Esophagus squamous epithelium (tissue), 5 donors: ENCODE results near the gene SLC26A4. TPM values are rescaled to one million over a fixed set of nuclear protein-coding genes. Genes with fewer than 3 reads are reported as not detected.

Experiments
- DNase-seq: peaks from one replicate; lab custom pipeline; 2025; lab: John Stamatoyannopoulos, UW
- H3K27ac ChIP-seq, 4 donors: fragments of 200-600 bp; sonication (generic); one replicate each; pipeline ENCODE4 v1.5.1; 2016 to 2019; ENCODE audit warnings: mild to moderate bottlenecking in 1 of 4
- H3K27me3 ChIP-seq, 4 donors: fragments of 200-600 bp; sonication (generic); 1 replicate in 3 of 4; 2 replicates in 1 of 4; pipeline versions ENCODE4 v1.5.1 to v1.6.0; 2017 to 2021; ENCODE audit warnings: antibody characterized with exemption in 1 of 4
- H3K36me3 ChIP-seq, 3 donors: fragments of 200-600 bp; sonication (generic); one replicate each; pipeline ENCODE4 v1.5.1; 2016 to 2019
- H3K4me1 ChIP-seq, 3 donors: fragments of 200-600 bp; sonication (generic); one replicate each; pipeline ENCODE4 v1.5.1; 2017 to 2019
- H3K4me3 ChIP-seq, 4 donors: fragments of 200-600 bp; sonication (generic); 1 replicate in 3 of 4; 2 replicates in 1 of 4; pipeline ENCODE4 v1.5.1; 2016 to 2019; ENCODE audit warnings: mild to moderate bottlenecking in 2 of 4, moderate library complexity in 1 of 4
- H3K9me3 ChIP-seq, 3 donors: fragments of 200-600 bp; sonication (generic); one replicate each; pipeline ENCODE4 v1.5.1; 2016 to 2019
- POLR2A ChIP-seq, 4 donors: fragments of 450-650 bp; IDR thresholded peaks; one replicate each; pipeline ENCODE4 v1.6.1; 2017; ENCODE audit warnings: antibody characterized with exemption in 4 of 4, mild to moderate bottlenecking in 4 of 4, moderate library complexity in 3 of 4
- WGBS, 2 donors: methylation state at CpG; one replicate each; pipeline ENCODE4 v1.1.5; 2018; 5-methylcytosine and 5-hydroxymethylcytosine counted together
- intact Hi-C: fragments of 100-400 bp; cut with DNase I; formaldehyde crosslinking; loops from one replicate; pipeline ENCODE4 v1.15.0; 2022
- total RNA-seq, 4 donors: library from RNA; depleted of rRNA; stranded (reverse); fragments of >200 nt; gene quantifications; one replicate each; pipeline ENCODE4 v1.1.0, GENCODE V29; 2016
- TF ChIP-seq, protein P1 (sequence below), 6 experiments: fragments of 450-650 bp in 4 of 6; fragments of 200-600 bp in 2 of 6; sonication (generic) in 2 of 6; IDR thresholded peaks; one replicate each; pipeline ENCODE4 v1.5.1; 2016 to 2019; ENCODE audit warnings: antibody characterized with exemption in 6 of 6, mild to moderate bottlenecking in 4 of 6, moderate library complexity in 4 of 6
- donor health status: DM: yes; HTN: yes; CAD: no.

Gene SLC26A4
- total RNA-seq, 4 donors from 2014 or later: 0.13 to 1.2 (median 0.19) TPM

DNA sequence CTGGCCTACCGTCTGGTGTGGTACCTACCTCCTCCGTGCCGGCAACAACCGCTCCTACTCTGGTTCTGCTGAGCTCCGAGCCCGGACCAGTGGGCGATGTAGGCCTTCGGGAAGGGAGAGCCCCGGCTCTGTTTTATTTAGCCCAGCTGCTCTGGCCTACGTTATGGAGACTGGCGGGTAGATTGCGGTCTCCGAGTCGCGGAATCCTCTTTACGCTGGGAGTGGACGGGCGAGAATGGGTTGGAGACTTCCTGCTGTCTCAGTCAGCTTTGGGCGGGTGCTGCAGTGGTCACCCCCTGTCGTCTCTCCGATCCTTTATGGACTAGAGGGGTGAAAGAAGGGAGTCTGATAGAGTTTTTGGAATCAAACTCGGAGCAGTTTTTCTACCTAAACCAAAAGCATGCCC lies 83.7 kb downstream of the SLC26A4 start:
- no peak for DNase-seq
- intact Hi-C loops: loop anchor here (10.0 kb wide), 1 partner anchor 130 kb away; no protein-coding TSS in a partner anchor
- H3K27ac ChIP-seq: peak overlapping the region; percentile 86 to 96 (median 95)
- peak overlapping the region; percentile 69 to 85 (median 80) for H3K4me3 ChIP-seq
- no peaks in the 10 kb centered on the region for H3K9me3 ChIP-seq
- peaks cover 0 to 8% (median 0%) of the 10 kb centered on the region in 3 donors for H3K36me3 ChIP-seq
- H3K4me1 ChIP-seq: peaks cover 14 to 51% (median 34%) of the 10 kb centered on the region in 3 donors
- no peaks in the 10 kb centered on the region for H3K27me3 ChIP-seq
- TF ChIP-seq, protein P1, sequence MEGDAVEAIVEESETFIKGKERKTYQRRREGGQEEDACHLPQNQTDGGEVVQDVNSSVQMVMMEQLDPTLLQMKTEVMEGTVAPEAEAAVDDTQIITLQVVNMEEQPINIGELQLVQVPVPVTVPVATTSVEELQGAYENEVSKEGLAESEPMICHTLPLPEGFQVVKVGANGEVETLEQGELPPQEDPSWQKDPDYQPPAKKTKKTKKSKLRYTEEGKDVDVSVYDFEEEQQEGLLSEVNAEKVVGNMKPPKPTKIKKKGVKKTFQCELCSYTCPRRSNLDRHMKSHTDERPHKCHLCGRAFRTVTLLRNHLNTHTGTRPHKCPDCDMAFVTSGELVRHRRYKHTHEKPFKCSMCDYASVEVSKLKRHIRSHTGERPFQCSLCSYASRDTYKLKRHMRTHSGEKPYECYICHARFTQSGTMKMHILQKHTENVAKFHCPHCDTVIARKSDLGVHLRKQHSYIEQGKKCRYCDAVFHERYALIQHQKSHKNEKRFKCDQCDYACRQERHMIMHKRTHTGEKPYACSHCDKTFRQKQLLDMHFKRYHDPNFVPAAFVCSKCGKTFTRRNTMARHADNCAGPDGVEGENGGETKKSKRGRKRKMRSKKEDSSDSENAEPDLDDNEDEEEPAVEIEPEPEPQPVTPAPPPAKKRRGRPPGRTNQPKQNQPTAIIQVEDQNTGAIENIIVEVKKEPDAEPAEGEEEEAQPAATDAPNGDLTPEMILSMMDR (IDR thresholded peaks at IDR 0.05): no peak
- TF ChIP-seq POLR2A (IDR thresholded peaks at IDR 0.05): no peak
- 0% methylated on average over 1 to 4 of the region's 22 CpGs for WGBS, 2 donors

DNA sequence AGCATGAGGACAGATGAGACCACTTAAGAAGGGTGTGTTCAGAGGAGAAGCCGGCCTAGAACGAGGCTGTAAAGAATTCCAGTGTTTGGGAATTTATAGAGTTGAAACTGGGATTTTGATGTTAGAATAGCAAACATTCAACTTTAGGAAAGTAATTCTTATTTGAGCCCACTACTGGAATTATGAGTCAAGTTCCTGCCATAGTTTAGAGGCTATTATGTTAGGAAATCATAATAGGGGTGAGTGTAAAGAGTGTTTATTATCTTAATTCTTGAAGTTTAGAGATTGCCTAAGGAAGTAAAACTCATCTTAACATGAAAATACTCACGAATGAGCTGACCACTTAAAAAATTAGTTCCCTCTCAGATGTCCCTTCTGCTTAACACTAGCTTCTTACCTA lies 85.4 kb downstream of the SLC26A4 start:
- Histone ChIP-seq H3K9me3 (no peaks in the 10 kb centered on the region), H3K27ac (no peak overlapping the region), H3K36me3 (peaks cover 0 to 24% (median 5%) of the 10 kb centered on the region in 3 donors), H3K4me1 (peaks cover 14 to 51% (median 34%) of the 10 kb centered on the region in 3 donors), H3K27me3 (no peaks in the 10 kb centered on the region), H3K4me3 (no peak overlapping the region)
- intact Hi-C loops: loop anchor here (10.0 kb wide), 1 partner anchor 129 kb away; no protein-coding TSS in a partner anchor
- 54 to 59% methylated on average over 3 of the region's 3 CpGs for WGBS, 2 donors
- no peak for DNase-seq
- TF ChIP-seq POLR2A (IDR thresholded peaks at IDR 0.05): no peak
- TF ChIP-seq, protein P1 (IDR thresholded peaks at IDR 0.05): no peak

DNA sequence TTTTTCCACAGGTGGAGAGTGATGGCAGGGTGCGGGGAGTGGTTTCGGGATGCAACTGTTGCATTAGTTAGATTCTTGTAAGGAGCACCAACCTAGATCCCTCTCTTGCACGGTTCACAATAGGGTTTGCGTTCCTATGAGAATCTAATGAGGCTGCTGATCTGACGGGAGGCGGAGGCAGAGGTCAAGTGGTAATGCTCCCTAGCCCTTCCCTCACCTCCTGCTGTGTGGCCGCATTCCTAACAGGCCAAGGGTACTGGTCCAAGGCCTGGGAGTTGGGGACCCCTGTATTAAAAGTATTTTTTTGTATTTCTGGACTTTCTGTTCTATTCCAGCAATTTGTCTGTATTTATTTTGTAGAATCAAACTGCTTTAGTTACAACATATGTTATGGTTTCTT lies 90.5 kb downstream of the SLC26A4 start:
- no peak for DNase-seq
- WGBS, 2 donors: 88 to 94% methylated on average over 6 to 7 of the region's 7 CpGs
- Histone ChIP-seq H3K27me3 (no peaks in the 10 kb centered on the region), H3K9me3 (no peaks in the 10 kb centered on the region), H3K27ac (no peak overlapping the region), H3K4me3 (no peak overlapping the region), H3K36me3 (peaks cover 0 to 75% (median 15%) of the 10 kb centered on the region in 3 donors), H3K4me1 (peaks cover 0 to 24% (median 13%) of the 10 kb centered on the region in 3 donors)
- TF ChIP-seq, protein P1 (IDR thresholded peaks at IDR 0.05): no peak
- TF ChIP-seq POLR2A (IDR thresholded peaks at IDR 0.05): no peak
- intact Hi-C loops: no loop called here

DNA sequence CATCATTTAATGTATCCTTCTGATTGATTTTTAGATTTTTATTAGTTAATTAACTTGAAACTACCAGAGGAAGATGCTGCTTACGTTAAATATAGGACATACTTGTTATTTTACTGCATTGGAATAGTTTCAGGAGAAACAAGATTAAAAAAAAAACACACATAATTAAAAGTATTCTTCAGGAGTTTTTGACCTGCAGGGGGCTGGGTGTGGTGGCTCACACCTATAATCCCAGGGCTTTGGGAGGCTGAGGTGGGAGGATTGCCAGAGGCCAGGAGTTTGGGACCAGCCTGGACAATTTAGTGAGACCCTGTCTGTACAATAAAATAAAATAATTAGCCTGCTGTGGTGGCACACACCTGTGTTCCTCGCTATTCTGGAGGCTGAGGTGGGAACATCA lies 94.0 kb downstream of the SLC26A4 start:
- H3K4me1 ChIP-seq: no peaks in the 10 kb centered on the region
- intact Hi-C loops: no loop called here
- WGBS, 2 donors: 87 to 98% methylated on average over 2 of the region's 2 CpGs
- no peak for DNase-seq
- no peaks in the 10 kb centered on the region for H3K27me3 ChIP-seq
- no peak overlapping the region for H3K4me3 ChIP-seq
- no peak for TF ChIP-seq POLR2A (IDR thresholded peaks at IDR 0.05)
- H3K9me3 ChIP-seq: no peaks in the 10 kb centered on the region
- no peak overlapping the region for H3K27ac ChIP-seq
- peaks cover 11 to 100% (median 26%) of the 10 kb centered on the region in 3 donors for H3K36me3 ChIP-seq

DNA sequence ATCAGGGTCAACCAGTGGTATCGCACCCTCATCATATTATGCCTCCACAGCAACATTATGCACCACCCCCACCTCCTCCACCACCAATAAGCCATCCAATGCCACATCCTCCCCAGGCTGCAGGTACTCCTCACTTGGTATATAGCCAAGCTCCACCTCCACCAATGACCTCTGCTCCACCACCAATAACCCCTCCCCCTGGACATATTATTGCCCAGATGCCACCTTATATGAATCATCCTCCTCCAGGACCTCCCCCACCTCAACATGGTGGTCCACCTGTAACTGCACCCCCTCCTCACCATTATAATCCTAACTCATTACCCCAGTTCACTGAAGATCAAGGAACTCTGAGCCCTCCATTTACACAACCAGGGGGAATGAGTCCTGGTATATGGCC lies 98.0 kb downstream of the SLC26A4 start:
- H3K9me3 ChIP-seq: no peaks in the 10 kb centered on the region
- H3K36me3 ChIP-seq: peaks cover 11 to 74% (median 21%) of the 10 kb centered on the region in 3 donors
- H3K4me3 ChIP-seq: no peak overlapping the region
- DNase-seq: no peak
- no peaks in the 10 kb centered on the region for H3K27me3 ChIP-seq
- H3K27ac ChIP-seq: no peak overlapping the region
- TF ChIP-seq, protein P1 (IDR thresholded peaks at IDR 0.05): no peak
- TF ChIP-seq POLR2A (IDR thresholded peaks at IDR 0.05): no peak
- WGBS, 2 donors: 72 to 100% methylated on average over 1 of the region's 1 CpG
- intact Hi-C loops: no loop called here
- H3K4me1 ChIP-seq: no peaks in the 10 kb centered on the region
